Mucosa of gallbladder (tissue), 1 donor: ENCODE results near the gene FAM237B. TPM values are rescaled to one million over a fixed set of nuclear protein-coding genes. Genes with fewer than 3 reads are reported as not detected.

ENCODE experiments used
- DNase-seq: peaks from one replicate; pipeline ENCODE4 v3.0.0-alpha.2; 2020; ENCODE audit warnings: low spot score
- total RNA-seq: library from RNA; stranded (reverse); gene quantifications from one replicate; pipeline ENCODE4 v1.2.1, GENCODE V29; 2021
- donor health status: DM: no; HTN: no; CAD: no.

The FAM237B gene
- total RNA-seq, 1 donor from 2014 or later: not detected

DNA sequence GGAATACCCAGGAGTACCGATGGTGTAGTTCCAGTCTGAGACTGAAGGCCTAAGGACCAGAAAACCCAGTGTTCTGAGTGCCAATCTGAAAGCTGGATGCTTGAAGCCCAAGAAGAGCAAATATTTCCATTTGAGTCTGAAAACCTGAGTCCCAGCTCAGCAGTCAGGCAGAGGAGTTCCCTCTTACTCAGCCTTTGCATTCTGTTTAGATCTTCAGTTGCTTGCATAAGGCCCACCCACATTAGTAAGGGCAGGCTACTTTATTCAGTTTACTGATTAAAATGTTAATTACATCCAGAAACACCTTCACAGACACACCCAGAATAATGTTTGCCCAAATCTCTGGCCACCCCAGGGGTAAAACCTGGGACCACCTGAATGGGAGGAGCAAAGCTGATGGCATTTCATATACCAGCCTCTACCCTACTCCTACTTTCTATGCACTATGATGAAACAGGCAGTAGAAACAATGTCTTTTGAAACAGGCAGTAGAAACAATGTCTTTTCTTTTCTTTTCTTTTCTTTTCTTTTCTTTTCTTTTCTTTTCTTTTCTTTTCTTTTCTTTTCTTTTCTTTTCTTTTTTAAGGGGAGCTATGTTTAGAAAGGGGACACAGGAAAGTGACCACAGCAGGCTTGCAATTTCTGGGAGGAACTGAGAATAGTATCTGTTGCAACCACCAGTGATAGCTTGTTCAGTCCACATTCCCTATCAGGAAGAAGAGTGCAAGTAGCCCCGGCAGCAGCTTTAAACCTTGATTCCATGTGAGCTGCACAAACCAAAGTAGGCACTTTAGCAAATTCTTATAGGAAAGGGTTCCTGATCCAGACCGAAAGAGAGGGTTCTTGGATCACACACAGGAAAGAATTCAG lies 30.6 kb downstream of the FAM237B start:
- DNase-seq: no peak

GRCh38 chr7:90288154-90288553 lies 33.0 kb downstream of the FAM237B start:
- no peak for DNase-seq

GRCh38 chr7:90276033-90276728 lies 44.9 kb downstream of the FAM237B start:
- DNase-seq: no peak

DNA sequence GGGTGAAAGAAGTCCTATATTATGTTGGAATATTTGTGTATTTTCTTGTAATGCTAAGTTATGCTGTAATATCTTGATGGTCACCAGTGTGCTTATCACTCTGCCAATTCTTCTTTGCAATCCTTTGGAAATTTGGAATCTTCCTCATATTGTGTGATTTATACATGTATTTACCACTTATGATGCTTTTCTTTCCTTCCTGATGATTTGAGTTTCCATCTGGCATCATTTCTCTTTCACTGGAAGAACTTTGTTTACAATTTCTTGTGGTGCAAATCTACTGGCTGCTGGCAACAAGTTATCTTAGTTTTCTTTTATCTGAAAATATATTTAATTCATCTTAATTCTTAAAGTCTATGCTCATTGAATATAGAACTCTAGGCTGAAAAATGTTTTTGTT lies 46.9 kb downstream of the FAM237B start:
- no peak for DNase-seq

DNA sequence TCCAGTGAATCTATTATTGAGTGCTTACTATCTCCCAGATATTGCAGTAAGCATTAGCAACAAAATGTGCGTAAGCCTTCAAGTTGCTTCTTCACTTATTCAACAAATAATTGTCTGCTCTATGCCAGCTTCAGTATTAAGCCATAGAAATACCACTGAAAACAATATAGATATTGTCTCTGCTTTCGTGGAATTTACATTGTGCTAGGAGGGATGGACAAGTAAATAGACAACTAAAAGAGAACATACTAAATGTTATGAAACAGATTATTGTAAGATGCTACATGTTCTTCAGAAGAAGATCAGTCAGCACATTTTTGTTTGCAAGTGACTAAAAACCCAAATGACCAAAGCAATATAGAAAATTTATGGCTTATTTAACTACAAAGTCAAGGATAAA lies 48.9 kb downstream of the FAM237B start:
- DNase-seq: no peak

DNA sequence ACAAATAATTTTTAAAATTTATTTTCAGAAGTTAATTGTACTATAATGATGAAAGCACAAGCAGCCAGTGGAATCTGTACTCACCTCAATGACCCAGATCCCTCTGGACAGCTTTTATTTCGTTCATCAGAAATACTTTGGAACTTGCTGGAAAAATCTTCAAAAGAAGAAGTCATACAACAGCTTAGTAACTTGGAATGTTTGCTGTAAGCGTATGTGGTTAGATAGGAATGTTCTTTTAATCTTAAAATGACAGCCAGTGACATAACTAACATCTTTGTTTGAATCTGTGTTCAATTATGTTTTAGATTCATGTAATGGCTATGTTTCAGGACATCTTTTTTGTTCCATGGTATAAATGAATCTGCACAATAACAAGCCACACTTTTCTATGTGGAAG lies 49.4 kb downstream of the FAM237B start:
- no peak for DNase-seq

DNA sequence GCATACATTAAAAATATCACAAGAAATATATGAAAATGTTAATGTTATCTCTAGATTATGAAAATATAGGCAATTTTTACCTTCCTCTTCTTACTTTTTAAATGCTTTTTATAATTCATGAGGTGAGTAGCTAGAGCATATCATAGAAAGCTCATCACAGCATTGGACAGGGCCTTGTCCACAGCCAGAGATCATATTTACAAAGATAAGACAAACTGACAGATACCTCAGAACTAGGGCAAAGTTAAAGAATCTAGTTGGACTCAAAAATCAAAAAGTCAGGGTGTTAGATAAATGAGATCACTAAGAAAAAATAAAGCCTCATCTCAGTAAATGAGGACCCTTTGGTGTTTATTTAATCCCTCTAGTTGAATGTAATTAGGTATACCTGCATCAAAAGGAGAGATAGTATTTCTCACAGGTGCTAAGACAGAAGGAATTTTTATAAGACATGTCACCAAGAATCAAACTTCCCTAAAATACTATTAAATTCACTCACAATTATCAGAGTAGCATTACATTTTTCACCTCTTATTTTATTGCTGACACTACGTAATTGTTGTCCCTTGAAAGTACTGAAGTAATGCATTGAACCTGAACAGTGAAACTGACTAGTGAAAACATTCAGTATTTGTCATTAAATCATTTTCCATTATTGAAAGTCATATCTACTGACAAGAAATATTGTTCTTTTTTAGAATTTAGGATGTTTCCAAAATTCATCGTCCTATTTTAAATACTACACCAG lies 50.5 kb downstream of the FAM237B start:
- DNase-seq: no peak

GRCh38 chr7:90269163-90269562 lies 51.9 kb downstream of the FAM237B start:
- DNase-seq: no peak

- no peak for DNase-seq
These were observed 53.7 kb downstream of the FAM237B start for GRCh38 chr7:90267263-90267858.

DNA sequence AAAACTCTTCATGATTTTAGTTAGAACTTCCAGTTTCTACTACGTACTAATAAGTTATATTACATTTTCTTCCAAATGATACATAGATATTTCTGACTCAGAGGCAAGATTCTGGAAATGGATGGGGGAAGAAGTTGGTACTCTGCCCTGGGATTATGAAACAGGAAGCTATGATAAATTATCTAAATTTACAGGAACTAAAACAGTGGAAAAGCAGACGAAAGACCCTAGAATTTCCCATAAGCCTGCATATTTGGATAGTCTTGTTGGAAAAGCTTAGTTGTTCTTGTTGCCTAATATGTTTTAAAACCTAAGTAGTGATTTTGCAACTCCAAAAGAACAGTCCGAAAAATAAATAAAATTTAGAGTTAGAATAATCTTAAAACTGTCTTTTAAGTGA lies 54.3 kb downstream of the FAM237B start:
- DNase-seq: no peak

Other genes with a start within 250 kb of the FAM237B start
- 13.1 TPM for gene STEAP1, start 166.8 kb downstream of the FAM237B start, total RNA-seq
- gene STEAP2, start 109.6 kb downstream of the FAM237B start, total RNA-seq: 29.9 TPM
- 11.6 TPM for gene CFAP69, start 76.1 kb downstream of the FAM237B start, total RNA-seq
- 19.7 TPM for gene GTPBP10, start 25.4 kb upstream of the FAM237B start, total RNA-seq
- gene CLDN12, start 82.2 kb upstream of the FAM237B start, total RNA-seq: 72.0 TPM
- not detected for gene PTTG1IP2, start 148.3 kb upstream of the FAM237B start, total RNA-seq